ENCODE measurements around the gene TMEM258.

TMEM258 gene

GRCh38 chr11:61800331-61801281, 8.2 kb upstream of the TMEM258 start:
- H3K4me1 ChIP-seq = peaks cover 10% of the 10 kb centered on the region
- H3K36me3 ChIP-seq = peaks cover 31% of the 10 kb centered on the region
- no peak for TF ChIP-seq CTCF (IDR thresholded peaks at IDR 0.05; ENCODE audit: low read depth, low read length)

GRCh38 chr11:61799665-61800284, 7.4 kb upstream of the TMEM258 start:
- H3K4me3 ChIP-seq (ENCODE audit: low read depth, low read length) = no peak overlapping the region
- DNase-seq = no peak
- no peaks in the 10 kb centered on the region for H3K9me3 ChIP-seq
- TF ChIP-seq CTCF (IDR thresholded peaks at IDR 0.05; ENCODE audit: low read depth, low read length) = no peak
- H3K36me3 ChIP-seq = peaks cover 38% of the 10 kb centered on the region
- H3K4me1 ChIP-seq = peaks cover 7% of the 10 kb centered on the region
- no peaks in the 10 kb centered on the region for H3K27me3 ChIP-seq

More at GRCh38 chr11:61800331-61801281, 8.2 kb upstream of the TMEM258 start:
- DNase-seq = no peak
- Histone ChIP-seq H3K9me3 (no peaks in the 10 kb centered on the region), H3K4me3 (ENCODE audit: low read depth, low read length) (no peak overlapping the region), H3K27me3 (no peaks in the 10 kb centered on the region)

GRCh38 chr11:61797263-61797944, 5.0 kb upstream of the TMEM258 start:
- DNase-seq = peak; percentile 67
- peaks cover 27% of the 10 kb centered on the region for H3K36me3 ChIP-seq
- H3K4me3 ChIP-seq (ENCODE audit: low read depth, low read length) = no peak overlapping the region
- no peaks in the 10 kb centered on the region for H3K9me3 ChIP-seq
- TF ChIP-seq CTCF (IDR thresholded peaks at IDR 0.05; ENCODE audit: low read depth, low read length) = peak; percentile 70
- no peaks in the 10 kb centered on the region for H3K4me1 ChIP-seq
- H3K27me3 ChIP-seq = no peaks in the 10 kb centered on the region

- DNase-seq = no peak
- no peaks in the 10 kb centered on the region for H3K27me3 ChIP-seq
- TF ChIP-seq CTCF (IDR thresholded peaks at IDR 0.05; ENCODE audit: low read depth, low read length) = no peak
- no peak overlapping the region for H3K4me3 ChIP-seq (ENCODE audit: low read depth, low read length)
- peaks cover 27% of the 10 kb centered on the region for H3K36me3 ChIP-seq
- no peaks in the 10 kb centered on the region for H3K9me3 ChIP-seq
- no peaks in the 10 kb centered on the region for H3K4me1 ChIP-seq
Measured at GRCh38 chr11:61795876-61796526, 3.6 kb upstream of the TMEM258 start.

GRCh38 chr11:61795459-61795858, 3.1 kb upstream of the TMEM258 start:
- no peak overlapping the region for H3K4me3 ChIP-seq (ENCODE audit: low read depth, low read length)
- no peaks in the 10 kb centered on the region for H3K9me3 ChIP-seq
- no peak for DNase-seq
- no peaks in the 10 kb centered on the region for H3K27me3 ChIP-seq
- peaks cover 27% of the 10 kb centered on the region for H3K36me3 ChIP-seq
- no peak for TF ChIP-seq CTCF (IDR thresholded peaks at IDR 0.05; ENCODE audit: low read depth, low read length)
- no peaks in the 10 kb centered on the region for H3K4me1 ChIP-seq
